Measurements from ENCODE around the gene MRPL3.
A peak's percentile ranks its signal among the peaks of the same experiment; 100 is the strongest.

The MRPL3 gene

GRCh38 chr3:131537531-131537930 is 34.8 kb upstream of the MRPL3 start:
- no peaks in the 10 kb centered on the region for H3K36me3 ChIP-seq (ENCODE audit: control insufficient read depth, insufficient read depth, low read length)
- H3K4me3 ChIP-seq (ENCODE audit: low read length), result no peak overlapping the region
- H3K9ac ChIP-seq (ENCODE audit: low read length), result no peak overlapping the region
- H3K27me3 ChIP-seq (ENCODE audit: control insufficient read depth, insufficient read depth, low read length), result no peaks in the 10 kb centered on the region
- H3K4me1 ChIP-seq (ENCODE audit: control insufficient read depth, insufficient read depth, low read length), result no peaks in the 10 kb centered on the region
- H3K9me3 ChIP-seq (ENCODE audit: control insufficient read depth, low read length), result no peaks in the 10 kb centered on the region

GRCh38 chr3:131535596-131535995 is 32.8 kb upstream of the MRPL3 start:
- Histone ChIP-seq H3K27me3 (ENCODE audit: control insufficient read depth, insufficient read depth, low read length) (no peaks in the 10 kb centered on the region), H3K9me3 (ENCODE audit: control insufficient read depth, low read length) (no peaks in the 10 kb centered on the region), H3K9ac (ENCODE audit: low read length) (no peak overlapping the region), H3K4me3 (ENCODE audit: low read length) (no peak overlapping the region), H3K36me3 (ENCODE audit: control insufficient read depth, insufficient read depth, low read length) (no peaks in the 10 kb centered on the region), H3K4me1 (ENCODE audit: control insufficient read depth, insufficient read depth, low read length) (no peaks in the 10 kb centered on the region)

GRCh38 chr3:131535131-131535530 is 32.4 kb upstream of the MRPL3 start:
- Histone ChIP-seq H3K9me3 (ENCODE audit: control insufficient read depth, low read length) (no peaks in the 10 kb centered on the region), H3K27me3 (ENCODE audit: control insufficient read depth, insufficient read depth, low read length) (peaks cover 4% of the 10 kb centered on the region), H3K9ac (ENCODE audit: low read length) (no peak overlapping the region), H3K36me3 (ENCODE audit: control insufficient read depth, insufficient read depth, low read length) (no peaks in the 10 kb centered on the region), H3K4me3 (ENCODE audit: low read length) (no peak overlapping the region), H3K4me1 (ENCODE audit: control insufficient read depth, insufficient read depth, low read length) (no peaks in the 10 kb centered on the region)

- H3K27me3 ChIP-seq (ENCODE audit: control insufficient read depth, insufficient read depth, low read length), result peaks cover 4% of the 10 kb centered on the region
- no peaks in the 10 kb centered on the region for H3K9me3 ChIP-seq (ENCODE audit: control insufficient read depth, low read length)
- H3K4me3 ChIP-seq (ENCODE audit: low read length), result no peak overlapping the region
- no peaks in the 10 kb centered on the region for H3K4me1 ChIP-seq (ENCODE audit: control insufficient read depth, insufficient read depth, low read length)
- no peaks in the 10 kb centered on the region for H3K36me3 ChIP-seq (ENCODE audit: control insufficient read depth, insufficient read depth, low read length)
- no peak overlapping the region for H3K9ac ChIP-seq (ENCODE audit: low read length)
Measured at GRCh38 chr3:131532645-131533044, 29.9 kb upstream of the MRPL3 start.

GRCh38 chr3:131530843-131531242 is 28.1 kb upstream of the MRPL3 start:
- H3K9ac ChIP-seq (ENCODE audit: low read length), result no peak overlapping the region
- H3K27me3 ChIP-seq (ENCODE audit: control insufficient read depth, insufficient read depth, low read length), result peaks cover 4% of the 10 kb centered on the region
- H3K4me3 ChIP-seq (ENCODE audit: low read length), result no peak overlapping the region
- no peaks in the 10 kb centered on the region for H3K4me1 ChIP-seq (ENCODE audit: control insufficient read depth, insufficient read depth, low read length)
- H3K36me3 ChIP-seq (ENCODE audit: control insufficient read depth, insufficient read depth, low read length), result no peaks in the 10 kb centered on the region
- no peaks in the 10 kb centered on the region for H3K9me3 ChIP-seq (ENCODE audit: control insufficient read depth, low read length)

GRCh38 chr3:131530388-131530787 is 27.6 kb upstream of the MRPL3 start:
- Histone ChIP-seq H3K27me3 (ENCODE audit: control insufficient read depth, insufficient read depth, low read length) (peaks cover 4% of the 10 kb centered on the region), H3K4me1 (ENCODE audit: control insufficient read depth, insufficient read depth, low read length) (no peaks in the 10 kb centered on the region), H3K4me3 (ENCODE audit: low read length) (no peak overlapping the region), H3K36me3 (ENCODE audit: control insufficient read depth, insufficient read depth, low read length) (no peaks in the 10 kb centered on the region), H3K9ac (ENCODE audit: low read length) (no peak overlapping the region), H3K9me3 (ENCODE audit: control insufficient read depth, low read length) (no peaks in the 10 kb centered on the region)

- Histone ChIP-seq H3K27me3 (ENCODE audit: control insufficient read depth, insufficient read depth, low read length) (peaks cover 4% of the 10 kb centered on the region), H3K4me1 (ENCODE audit: control insufficient read depth, insufficient read depth, low read length) (no peaks in the 10 kb centered on the region), H3K9me3 (ENCODE audit: control insufficient read depth, low read length) (no peaks in the 10 kb centered on the region), H3K36me3 (ENCODE audit: control insufficient read depth, insufficient read depth, low read length) (no peaks in the 10 kb centered on the region), H3K9ac (ENCODE audit: low read length) (no peak overlapping the region), H3K4me3 (ENCODE audit: low read length) (no peak overlapping the region)
Measured at GRCh38 chr3:131526801-131527347, 24.1 kb upstream of the MRPL3 start.

GRCh38 chr3:131518680-131519079 is 15.9 kb upstream of the MRPL3 start:
- Histone ChIP-seq H3K9ac (ENCODE audit: low read length) (no peak overlapping the region), H3K27me3 (ENCODE audit: control insufficient read depth, insufficient read depth, low read length) (no peaks in the 10 kb centered on the region), H3K9me3 (ENCODE audit: control insufficient read depth, low read length) (no peaks in the 10 kb centered on the region), H3K4me1 (ENCODE audit: control insufficient read depth, insufficient read depth, low read length) (no peaks in the 10 kb centered on the region), H3K4me3 (ENCODE audit: low read length) (no peak overlapping the region), H3K36me3 (ENCODE audit: control insufficient read depth, insufficient read depth, low read length) (no peaks in the 10 kb centered on the region)

GRCh38 chr3:131505421-131505820 is 2.6 kb upstream of the MRPL3 start:
- Histone ChIP-seq H3K4me1 (ENCODE audit: control insufficient read depth, insufficient read depth, low read length) (no peaks in the 10 kb centered on the region), H3K4me3 (ENCODE audit: low read length) (no peak overlapping the region), H3K27me3 (ENCODE audit: control insufficient read depth, insufficient read depth, low read length) (no peaks in the 10 kb centered on the region), H3K9ac (ENCODE audit: low read length) (no peak overlapping the region), H3K9me3 (ENCODE audit: control insufficient read depth, low read length) (no peaks in the 10 kb centered on the region), H3K36me3 (ENCODE audit: control insufficient read depth, insufficient read depth, low read length) (no peaks in the 10 kb centered on the region)

- H3K9ac ChIP-seq (ENCODE audit: low read length), result no peak overlapping the region
- no peaks in the 10 kb centered on the region for H3K27me3 ChIP-seq (ENCODE audit: control insufficient read depth, insufficient read depth, low read length)
- no peaks in the 10 kb centered on the region for H3K36me3 ChIP-seq (ENCODE audit: control insufficient read depth, insufficient read depth, low read length)
- H3K4me1 ChIP-seq (ENCODE audit: control insufficient read depth, insufficient read depth, low read length), result no peaks in the 10 kb centered on the region
- no peaks in the 10 kb centered on the region for H3K9me3 ChIP-seq (ENCODE audit: control insufficient read depth, low read length)
- H3K4me3 ChIP-seq (ENCODE audit: low read length), result peak overlapping the region; percentile 75
Measured at GRCh38 chr3:131503320-131503635, 507 bp upstream of the MRPL3 start.

- Histone ChIP-seq H3K4me3 (ENCODE audit: low read length) (peak overlapping the region; percentile 75), H3K27me3 (ENCODE audit: control insufficient read depth, insufficient read depth, low read length) (no peaks in the 10 kb centered on the region), H3K9ac (ENCODE audit: low read length) (peak overlapping the region; percentile 72), H3K4me1 (ENCODE audit: control insufficient read depth, insufficient read depth, low read length) (no peaks in the 10 kb centered on the region), H3K36me3 (ENCODE audit: control insufficient read depth, insufficient read depth, low read length) (no peaks in the 10 kb centered on the region), H3K9me3 (ENCODE audit: control insufficient read depth, low read length) (no peaks in the 10 kb centered on the region)
Measured at GRCh38 chr3:131501949-131502348, 822 bp downstream of the MRPL3 start.

GRCh38 chr3:131494706-131495105 is 8.1 kb downstream of the MRPL3 start:
- H3K4me3 ChIP-seq (ENCODE audit: low read length), result no peak overlapping the region
- no peaks in the 10 kb centered on the region for H3K9me3 ChIP-seq (ENCODE audit: control insufficient read depth, low read length)
- no peaks in the 10 kb centered on the region for H3K27me3 ChIP-seq (ENCODE audit: control insufficient read depth, insufficient read depth, low read length)
- H3K4me1 ChIP-seq (ENCODE audit: control insufficient read depth, insufficient read depth, low read length), result no peaks in the 10 kb centered on the region
- no peaks in the 10 kb centered on the region for H3K36me3 ChIP-seq (ENCODE audit: control insufficient read depth, insufficient read depth, low read length)
- no peak overlapping the region for H3K9ac ChIP-seq (ENCODE audit: low read length)

GRCh38 chr3:131491775-131492174 is 11.0 kb downstream of the MRPL3 start:
- Histone ChIP-seq H3K4me1 (ENCODE audit: control insufficient read depth, insufficient read depth, low read length) (no peaks in the 10 kb centered on the region), H3K36me3 (ENCODE audit: control insufficient read depth, insufficient read depth, low read length) (no peaks in the 10 kb centered on the region), H3K9ac (ENCODE audit: low read length) (no peak overlapping the region), H3K4me3 (ENCODE audit: low read length) (no peak overlapping the region), H3K27me3 (ENCODE audit: control insufficient read depth, insufficient read depth, low read length) (no peaks in the 10 kb centered on the region), H3K9me3 (ENCODE audit: control insufficient read depth, low read length) (no peaks in the 10 kb centered on the region)

Data from mucosa of stomach (tissue), 1 donor.